HG02938 (cell line): ENCODE results near the gene B4GALNT3.

Experiments
- ATAC-seq: cut with Tn5 transposase; IDR thresholded peaks from one replicate; pipeline ENCODE4 v1.9.1; 2021; ENCODE audit warnings: mild to moderate bottlenecking, moderate library complexity; ENCODE audit not compliant: unreplicated experiment

Gene B4GALNT3

GRCh38 chr12:507391-507796 is 47.7 kb downstream of the B4GALNT3 start:
- no peak for ATAC-seq

- no peak for ATAC-seq
These were observed 48.4 kb downstream of the B4GALNT3 start for GRCh38 chr12:508145-508544.

GRCh38 chr12:508795-509194 is 49.1 kb downstream of the B4GALNT3 start:
- ATAC-seq = no peak

GRCh38 chr12:509500-509899 is 49.8 kb downstream of the B4GALNT3 start:
- ATAC-seq = no peak

- ATAC-seq = no peak
These were observed 50.5 kb downstream of the B4GALNT3 start for GRCh38 chr12:510071-510825.

DNA sequence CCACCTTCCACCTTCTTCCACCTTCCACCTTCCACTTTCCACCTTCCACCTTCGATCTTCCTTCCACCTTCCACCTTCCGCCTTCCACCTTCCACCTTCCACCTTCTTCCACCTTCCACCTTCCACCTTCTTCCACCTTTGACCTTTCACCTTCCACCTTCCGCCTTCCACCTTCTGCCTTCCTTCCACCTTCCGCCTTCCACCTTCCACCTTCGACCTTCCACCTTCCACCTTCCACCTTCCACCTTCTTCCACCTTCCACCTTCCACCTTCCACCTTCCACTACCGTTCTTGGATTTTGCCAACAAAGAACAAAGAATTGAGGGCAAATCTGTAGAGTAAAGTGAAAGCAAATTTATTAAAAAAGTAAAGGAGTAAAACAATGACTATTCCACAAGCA is 53.2 kb downstream of the B4GALNT3 start:
- no peak for ATAC-seq

DNA sequence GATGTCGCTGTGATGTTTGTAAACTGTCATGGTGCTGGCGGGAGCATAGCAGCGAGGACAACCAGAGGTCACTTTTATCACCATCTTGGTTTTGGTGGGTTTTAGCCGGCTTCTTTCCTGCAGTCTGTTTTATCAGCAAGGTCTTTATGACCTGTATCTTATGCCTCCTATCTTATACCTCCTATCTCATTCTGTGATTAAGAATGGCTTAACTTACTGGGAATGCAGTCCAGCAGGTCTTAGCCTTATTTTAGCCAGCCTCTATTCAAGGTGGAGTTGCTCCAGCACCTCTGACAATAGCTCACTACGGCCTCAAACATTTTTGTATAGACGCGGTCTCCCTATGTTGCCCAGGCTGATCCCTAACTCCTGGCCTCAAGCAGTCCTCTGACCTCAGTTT is 53.7 kb downstream of the B4GALNT3 start:
- no peak for ATAC-seq

- ATAC-seq = no peak
These were observed 57.8 kb downstream of the B4GALNT3 start for GRCh38 chr12:517538-517937.

GRCh38 chr12:520119-520518 is 60.4 kb downstream of the B4GALNT3 start:
- ATAC-seq = no peak

DNA sequence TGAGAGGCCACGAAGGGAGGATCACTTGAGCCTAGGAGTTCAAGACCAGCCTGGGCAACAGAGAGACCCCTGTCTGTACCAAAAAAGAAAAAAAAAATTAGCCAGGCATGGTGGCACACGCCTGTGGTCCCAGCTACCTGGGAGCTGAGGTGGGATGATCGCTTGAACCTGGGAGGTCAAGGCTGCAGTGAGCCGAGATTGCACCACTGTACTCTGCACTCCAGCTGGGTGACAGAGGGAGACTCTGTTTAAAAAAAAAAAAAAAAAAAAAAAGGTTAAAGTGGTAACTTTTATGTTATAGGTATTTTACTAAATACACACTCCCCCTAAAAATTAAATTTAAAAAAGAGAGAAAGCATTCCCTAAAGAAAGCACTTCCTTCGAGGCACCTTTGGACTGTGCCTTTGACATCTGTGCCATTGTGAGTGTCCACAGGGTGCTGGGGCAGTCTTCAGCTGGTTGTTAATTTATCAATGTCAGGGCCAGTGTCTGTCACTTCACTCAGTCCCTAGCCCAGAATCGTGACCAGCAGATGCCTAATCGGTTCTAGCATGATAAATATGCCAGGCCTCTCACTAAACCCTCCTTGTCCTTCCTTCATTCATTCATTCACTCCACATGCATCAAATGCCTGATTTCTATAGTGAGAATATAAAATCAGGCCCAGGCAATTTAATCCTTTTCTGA is 63.1 kb downstream of the B4GALNT3 start:
- no peak for ATAC-seq

GRCh38 chr12:524167-524951 is 64.6 kb downstream of the B4GALNT3 start:
- no peak for ATAC-seq

DNA sequence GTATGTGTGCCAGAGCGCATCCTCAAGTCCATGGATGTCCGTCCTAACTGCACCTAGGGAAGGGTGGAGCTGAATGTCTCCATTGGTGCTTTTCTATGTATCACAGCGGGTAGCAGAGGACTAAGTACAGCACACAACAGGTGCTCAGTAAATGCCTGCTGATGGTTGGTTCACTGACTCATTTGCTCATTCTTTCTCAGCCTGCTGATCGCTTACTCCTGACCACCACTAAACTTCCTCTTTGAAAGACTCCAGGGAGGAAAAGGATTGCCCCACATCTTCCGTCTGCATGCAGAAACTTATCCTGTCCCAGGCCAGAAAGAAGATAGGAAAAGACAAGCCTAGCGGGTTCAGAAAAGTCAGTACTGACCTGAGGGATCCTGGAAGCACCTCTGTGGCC is 66.3 kb downstream of the B4GALNT3 start:
- no peak for ATAC-seq

DNA sequence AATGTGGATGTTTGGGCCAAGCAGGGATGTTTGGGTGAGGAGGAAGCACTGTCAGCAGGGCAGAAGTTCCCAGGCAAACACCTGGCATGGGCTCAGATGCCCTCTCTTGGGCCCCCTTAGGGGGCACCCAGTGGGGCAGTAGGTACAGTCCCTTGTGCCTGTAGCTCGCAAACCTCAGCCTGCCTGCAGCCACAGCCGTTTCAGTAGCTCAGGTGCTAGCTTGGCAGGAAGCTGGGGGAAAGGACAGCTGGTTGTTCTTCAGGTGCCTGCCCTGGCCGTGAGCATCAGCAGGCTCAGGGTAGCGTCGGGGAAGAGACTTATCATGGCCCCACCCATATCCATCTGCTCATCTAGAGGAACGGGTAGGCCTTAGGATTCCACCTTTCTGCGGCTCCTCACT is 67.5 kb downstream of the B4GALNT3 start:
- ATAC-seq = no peak

GRCh38 chr12:527729-528128 is 68.0 kb downstream of the B4GALNT3 start:
- no peak for ATAC-seq

GRCh38 chr12:530308-530707 is 70.6 kb downstream of the B4GALNT3 start:
- ATAC-seq = no peak

DNA sequence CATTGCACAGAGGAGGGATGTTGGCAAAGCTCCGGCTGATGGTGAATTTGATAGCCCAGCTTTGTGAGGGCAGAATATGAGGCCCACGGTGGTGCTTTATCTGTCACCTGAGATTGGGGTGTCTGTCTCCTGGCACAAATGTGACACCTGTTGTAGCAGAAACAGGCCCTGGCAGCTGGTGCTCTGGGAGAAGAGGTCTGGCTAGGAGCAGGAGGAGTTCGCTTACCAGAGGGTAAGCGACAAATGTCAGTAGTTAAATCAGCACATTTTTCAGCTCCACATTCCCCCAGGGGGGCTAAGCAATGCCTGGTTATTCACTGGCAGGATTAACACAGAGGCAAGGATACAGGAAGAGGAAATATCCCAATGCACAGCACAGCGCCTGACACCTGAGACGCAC is 71.1 kb downstream of the B4GALNT3 start:
- ATAC-seq = no peak

DNA sequence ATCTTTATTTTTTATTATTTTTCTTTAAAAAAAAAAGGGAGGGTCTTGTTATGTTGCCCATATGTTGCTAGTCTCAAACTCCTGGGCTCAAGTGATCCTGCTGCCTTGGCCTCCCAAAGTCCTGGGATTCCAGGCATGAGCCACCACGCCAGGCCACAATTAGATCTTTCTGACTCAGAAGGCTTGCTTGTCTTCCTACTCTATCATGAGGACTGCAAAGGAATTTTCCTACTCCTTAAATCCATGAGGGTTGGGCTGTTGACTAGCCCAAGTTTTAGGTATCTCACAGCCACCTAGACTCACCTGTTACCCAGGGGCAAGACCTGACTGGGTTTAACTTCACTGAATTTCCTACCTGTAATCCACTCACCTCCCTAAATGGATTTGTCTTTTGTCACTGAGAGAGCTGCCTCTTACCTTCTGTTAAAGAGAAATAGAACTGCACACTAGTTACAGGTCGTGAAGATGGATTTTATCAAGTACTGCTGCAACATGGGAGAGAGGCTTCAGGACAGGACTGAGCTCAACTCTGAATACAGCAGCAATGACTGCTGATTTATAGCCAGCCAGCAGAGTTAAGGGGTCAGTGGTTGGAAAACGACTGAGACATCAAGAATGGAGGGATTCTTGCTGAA is 72.3 kb downstream of the B4GALNT3 start:
- no peak for ATAC-seq

- ATAC-seq = no peak
These were observed 73.3 kb downstream of the B4GALNT3 start for GRCh38 chr12:532908-533565.

GRCh38 chr12:533718-534117 is 74.0 kb downstream of the B4GALNT3 start:
- no peak for ATAC-seq

DNA sequence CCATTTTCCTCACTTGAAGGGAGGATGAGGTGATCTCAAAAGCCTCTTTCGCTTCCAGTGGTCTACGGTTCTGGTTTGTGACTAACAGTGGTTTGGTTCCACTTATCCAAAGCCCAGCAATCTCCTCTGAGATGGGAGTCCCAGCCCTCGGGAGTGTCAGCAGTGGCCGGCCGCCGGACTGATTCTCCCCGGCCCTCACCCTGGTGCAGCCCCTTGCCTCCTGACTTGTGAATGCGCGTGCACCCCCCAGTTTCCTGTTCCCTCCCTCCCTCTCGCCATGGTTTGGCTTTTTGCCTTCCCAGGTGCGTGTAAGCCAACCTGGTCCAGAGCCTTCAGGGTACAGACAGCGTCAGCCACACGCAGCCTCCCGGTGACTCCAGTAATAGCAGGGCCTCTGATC is 74.5 kb downstream of the B4GALNT3 start:
- no peak for ATAC-seq

DNA sequence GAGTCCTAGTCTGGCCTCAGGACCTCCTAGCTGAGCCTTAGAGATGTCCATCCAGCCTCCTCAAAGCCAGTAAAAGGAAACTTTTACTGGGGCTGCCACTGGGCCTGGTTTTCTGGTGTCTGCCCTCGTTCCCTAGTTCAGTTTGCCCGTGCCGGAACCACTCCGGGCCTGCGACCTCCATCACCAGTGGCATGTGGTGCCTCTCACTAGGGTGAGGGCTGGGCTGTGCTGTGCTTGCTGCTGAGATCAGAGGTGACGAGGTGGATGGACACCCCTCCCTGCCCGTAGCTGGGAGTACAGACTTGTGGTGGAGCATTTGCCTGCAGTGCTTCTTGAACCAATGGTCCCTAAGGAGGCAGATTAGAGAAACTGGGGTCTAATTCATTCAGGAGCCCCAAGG is 75.7 kb downstream of the B4GALNT3 start:
- ATAC-seq = no peak
